OCI-LY3 (cell line): ENCODE results near the gene KIF3C.

Experiments
- H2AFZ ChIP-seq: fragments of 200-600, 300-600 bp; shearing (Covaris generic); 2 replicates; pipeline ENCODE4 v1.6.0; 2014; ENCODE audit warnings: antibody characterized with exemption, low read depth, low read length
- H3K27ac ChIP-seq: fragments of 200-600, 300-600 bp; sonication (generic); 2 replicates; pipeline ENCODE4 v1.5.1; 2014; ENCODE audit warnings: mild to moderate bottlenecking, low read length, moderate library complexity, mixed read lengths
- H3K27me3 ChIP-seq: fragments of 200-600, 300-600 bp; sonication (generic); 2 replicates; pipeline ENCODE4 v1.6.1; 2014; ENCODE audit warnings: low read depth, low read length, mixed read lengths
- H3K36me3 ChIP-seq: fragments of 200-600, 300-600 bp; sonication (generic); replicated peaks from 2 replicates; pipeline ENCODE3; 2014; ENCODE audit warnings: low read depth, low read length, mixed read lengths
- H3K4me1 ChIP-seq: fragments of 300-600, 200-600 bp; sonication (generic); 2 replicates; pipeline ENCODE4 v1.6.1; 2014; ENCODE audit warnings: low read length, mixed read lengths
- H3K4me2 ChIP-seq: fragments of 200-600, 300-600 bp; sonication (generic); 2 replicates; pipeline ENCODE4 v1.6.1; 2014; ENCODE audit warnings: low read length, mixed read lengths
- H3K4me3 ChIP-seq: fragments of 300-600, 200-600 bp; sonication (generic); 2 replicates; pipeline ENCODE4 v1.5.1; 2014; ENCODE audit warnings: antibody characterized with exemption, mild to moderate bottlenecking, low read length, moderate library complexity
- H3K79me2 ChIP-seq: fragments of 300-600, 200-600 bp; shearing (Covaris generic); 2 replicates; pipeline ENCODE4 v1.6.1; 2014; ENCODE audit warnings: mild to moderate bottlenecking, low read length, mixed read lengths
- H3K9ac ChIP-seq: fragments of 300-600, 200-600 bp; shearing (Covaris generic); 2 replicates; pipeline ENCODE4 v1.6.0; 2014; ENCODE audit warnings: mild to moderate bottlenecking, low read length, moderate library complexity
- H3K9me3 ChIP-seq: fragments of 200-600, 300-600 bp; shearing (Covaris generic); 2 replicates; pipeline ENCODE4 v1.6.1; 2014; ENCODE audit warnings: low read length, mixed read lengths; ENCODE audit not compliant: insufficient read depth
- H4K20me1 ChIP-seq: fragments of 200-600, 300-600 bp; sonication (generic); 2 replicates; pipeline ENCODE4 v1.6.1; 2016; ENCODE audit warnings: low read length, mixed read lengths; ENCODE audit not compliant: insufficient read depth
- CTCF ChIP-seq: fragments of 200-600, 300-600 bp; sonication (generic); IDR thresholded peaks from 2 replicates; pipeline ENCODE4 v1.5.1; 2014; ENCODE audit warnings: antibody characterized with exemption, low read length, low read depth
- EZH2phosphoT487 ChIP-seq: fragments of 200-600 bp; shearing (Covaris generic); IDR thresholded peaks from 2 replicates; pipeline ENCODE4 v1.6.1; 2018; ENCODE audit warnings: antibody characterized with exemption, mixed run types, low read depth

Gene KIF3C

GRCh38 chr2:25981596-25982272 lies 563 bp downstream of the KIF3C start:
- no peak overlapping the region for H3K27ac ChIP-seq
- TF ChIP-seq CTCF, result no peak
- TF ChIP-seq EZH2phosphoT487, result no peak

GRCh38 chr2:25980951-25981350 lies 1.3 kb downstream of the KIF3C start:
- Histone ChIP-seq H4K20me1 (no peaks in the 10 kb centered on the region), H3K4me3 (no peak overlapping the region), H3K27ac (no peak overlapping the region), H2AFZ (no peak overlapping the region), H3K9ac (no peak overlapping the region), H3K4me1 (no peaks in the 10 kb centered on the region), H3K79me2 (no peaks in the 10 kb centered on the region), H3K27me3 (no peaks in the 10 kb centered on the region), H3K36me3 (no peaks in the 10 kb centered on the region), H3K4me2 (no peak overlapping the region), H3K9me3 (no peaks in the 10 kb centered on the region)
- TF ChIP-seq CTCF, result no peak
- no peak for TF ChIP-seq EZH2phosphoT487

More at GRCh38 chr2:25981596-25982272, 563 bp downstream of the KIF3C start:
- Histone ChIP-seq H3K27me3 (no peaks in the 10 kb centered on the region), H3K4me2 (peak overlapping the region; percentile 83), H3K4me1 (no peaks in the 10 kb centered on the region), H4K20me1 (no peaks in the 10 kb centered on the region), H3K4me3 (peak overlapping the region; percentile 88), H3K9ac (peak overlapping the region; percentile 64), H3K36me3 (no peaks in the 10 kb centered on the region), H2AFZ (peak overlapping the region; percentile 70), H3K9me3 (no peaks in the 10 kb centered on the region), H3K79me2 (no peaks in the 10 kb centered on the region)

DNA sequence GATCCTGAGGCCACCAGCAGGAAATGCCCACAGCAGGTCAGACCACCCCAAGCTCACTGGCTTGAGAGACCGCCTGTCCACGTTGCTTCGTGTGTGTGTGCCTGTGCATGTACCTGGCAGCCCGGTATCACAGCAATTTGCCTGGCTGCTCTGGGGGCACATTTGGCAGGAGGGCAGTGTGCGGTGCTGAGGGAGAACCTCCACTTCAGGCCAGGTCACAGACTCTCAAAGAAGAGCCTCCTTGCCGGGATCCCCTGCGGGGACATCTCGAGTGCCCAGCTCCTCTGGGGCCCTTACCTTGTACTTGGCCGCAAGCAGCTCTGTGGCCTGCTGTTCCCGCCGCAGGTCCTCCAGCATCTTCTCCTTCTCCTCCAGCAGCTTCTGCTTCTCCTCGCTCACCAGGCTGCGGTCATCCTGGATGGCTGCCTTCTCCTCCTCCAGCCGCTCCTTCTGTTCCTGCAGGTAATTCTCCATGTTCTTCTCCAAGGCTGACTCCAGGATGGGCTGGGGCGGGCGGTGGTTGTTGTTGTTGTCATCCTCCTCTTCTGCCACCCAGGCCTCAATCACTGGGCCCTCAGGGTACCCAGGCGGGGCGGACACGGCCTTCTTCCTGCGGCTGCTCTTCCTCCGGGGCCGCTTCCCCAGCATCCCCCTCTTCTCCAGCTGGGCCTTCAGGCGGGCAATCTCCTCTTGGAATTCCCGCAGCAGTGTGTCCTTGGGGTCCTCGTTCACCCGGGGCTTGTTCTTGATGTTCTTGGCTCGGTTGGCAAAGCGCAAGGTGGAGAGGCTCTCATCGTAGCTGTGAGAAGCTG lies 2.0 kb downstream of the KIF3C start:
- Histone ChIP-seq H3K4me2 (no peak overlapping the region), H3K4me3 (no peak overlapping the region), H2AFZ (no peak overlapping the region), H3K4me1 (no peaks in the 10 kb centered on the region), H4K20me1 (no peaks in the 10 kb centered on the region), H3K9me3 (no peaks in the 10 kb centered on the region), H3K27me3 (no peaks in the 10 kb centered on the region), H3K79me2 (no peaks in the 10 kb centered on the region), H3K9ac (no peak overlapping the region), H3K27ac (no peak overlapping the region), H3K36me3 (no peaks in the 10 kb centered on the region)
- TF ChIP-seq CTCF (no peak), EZH2phosphoT487 (no peak)

DNA sequence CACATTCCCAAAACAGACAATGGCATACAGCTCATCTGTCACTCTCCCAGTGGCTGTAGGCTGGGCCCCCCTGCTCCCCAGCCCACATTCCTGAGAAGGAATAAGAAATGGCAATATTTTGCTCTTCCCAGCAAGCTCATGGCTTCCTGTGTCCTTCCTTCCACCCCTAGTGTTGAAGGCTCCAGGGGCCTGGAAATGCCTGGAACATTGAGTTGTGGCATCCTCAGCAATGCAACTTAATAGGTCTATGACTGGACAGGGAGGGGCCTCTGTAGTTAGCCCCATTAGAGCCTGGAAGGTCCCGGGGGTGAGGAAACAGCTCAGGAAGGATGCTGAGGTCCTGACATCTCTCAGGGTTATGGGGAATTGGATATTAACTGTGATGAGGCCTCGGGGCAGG lies 3.3 kb downstream of the KIF3C start:
- TF ChIP-seq EZH2phosphoT487 (no peak), CTCF (no peak)
- Histone ChIP-seq H2AFZ (no peak overlapping the region), H3K27me3 (no peaks in the 10 kb centered on the region), H3K4me2 (no peak overlapping the region), H4K20me1 (no peaks in the 10 kb centered on the region), H3K36me3 (no peaks in the 10 kb centered on the region), H3K27ac (no peak overlapping the region), H3K4me3 (no peak overlapping the region), H3K9ac (no peak overlapping the region), H3K9me3 (no peaks in the 10 kb centered on the region), H3K79me2 (no peaks in the 10 kb centered on the region), H3K4me1 (no peaks in the 10 kb centered on the region)
